GM18526 (cell line): ENCODE results near the gene POPDC3.

Experiments
- POLR2A ChIP-seq: IDR thresholded peaks from 3 replicates; pipeline ENCODE4 v1.6.1; 2011; ENCODE audit not compliant: insufficient read length; ENCODE audit errors: extremely low read depth

The POPDC3 gene

GRCh38 chr6:105174512-105174911 lies 5.3 kb downstream of the POPDC3 start:
- no peak for TF ChIP-seq POLR2A

GRCh38 chr6:105170059-105170458 lies 9.8 kb downstream of the POPDC3 start:
- TF ChIP-seq POLR2A = no peak

- no peak for TF ChIP-seq POLR2A
These were observed 11.9 kb downstream of the POPDC3 start for GRCh38 chr6:105167914-105168313.

- TF ChIP-seq POLR2A = no peak
These were observed 15.4 kb downstream of the POPDC3 start for GRCh38 chr6:105164418-105164817.

GRCh38 chr6:105163183-105163582 lies 16.6 kb downstream of the POPDC3 start:
- TF ChIP-seq POLR2A = no peak

GRCh38 chr6:105162377-105162776 lies 17.4 kb downstream of the POPDC3 start:
- no peak for TF ChIP-seq POLR2A

- TF ChIP-seq POLR2A = no peak
These were observed 18.4 kb downstream of the POPDC3 start for GRCh38 chr6:105161421-105161820.

- TF ChIP-seq POLR2A = no peak
These were observed 26.1 kb downstream of the POPDC3 start for GRCh38 chr6:105153676-105154075.

GRCh38 chr6:105152880-105153279 lies 26.9 kb downstream of the POPDC3 start:
- TF ChIP-seq POLR2A = no peak

- TF ChIP-seq POLR2A = no peak
These were observed 28.2 kb downstream of the POPDC3 start for GRCh38 chr6:105151644-105152043.

- TF ChIP-seq POLR2A = no peak
These were observed 41.7 kb downstream of the POPDC3 start for GRCh38 chr6:105138141-105138540.

GRCh38 chr6:105137388-105137787 lies 42.4 kb downstream of the POPDC3 start:
- TF ChIP-seq POLR2A = no peak

- TF ChIP-seq POLR2A = no peak
These were observed 43.1 kb downstream of the POPDC3 start for GRCh38 chr6:105136431-105137350.

GRCh38 chr6:105135907-105136430 lies 43.8 kb downstream of the POPDC3 start:
- no peak for TF ChIP-seq POLR2A

- no peak for TF ChIP-seq POLR2A
These were observed 44.8 kb downstream of the POPDC3 start for GRCh38 chr6:105135056-105135455.

GRCh38 chr6:105122717-105123116 lies 57.1 kb downstream of the POPDC3 start:
- TF ChIP-seq POLR2A = no peak

- no peak for TF ChIP-seq POLR2A
These were observed 57.8 kb downstream of the POPDC3 start for GRCh38 chr6:105121981-105122380.
